Vagina (tissue), 2 donors: Measurements from ENCODE around the gene CEP170B.

Source experiments
- POLR2A ChIP-seq, 2 donors: fragments of 450-650 bp; IDR thresholded peaks; one replicate each; pipeline ENCODE4 v1.6.1; 2017; ENCODE audit warnings: antibody characterized with exemption in 2 of 2, mild to moderate bottlenecking in 2 of 2, moderate library complexity in 2 of 2
- POLR2AphosphoS5 ChIP-seq, 2 donors: sonication (generic); formaldehyde crosslinking; IDR thresholded peaks; one replicate each; pipeline ENCODE4 v1.9.0; 2017; ENCODE audit warnings: antibody characterized with exemption in 2 of 2, mild to moderate bottlenecking in 2 of 2, low read depth in 1 of 2; ENCODE audit not compliant: insufficient read depth in 1 of 2
- TF ChIP-seq, protein P1 (sequence below), 3 experiments: fragments of 450-650 bp in 2 of 3; fragments of 200-600 bp in 1 of 3; sonication (generic) in 1 of 3; IDR thresholded peaks; one replicate each; pipeline ENCODE4 v1.5.1; 2017 to 2019; ENCODE audit warnings: antibody characterized with exemption in 3 of 3, mild to moderate bottlenecking in 2 of 3, moderate library complexity in 2 of 3

DNA sequence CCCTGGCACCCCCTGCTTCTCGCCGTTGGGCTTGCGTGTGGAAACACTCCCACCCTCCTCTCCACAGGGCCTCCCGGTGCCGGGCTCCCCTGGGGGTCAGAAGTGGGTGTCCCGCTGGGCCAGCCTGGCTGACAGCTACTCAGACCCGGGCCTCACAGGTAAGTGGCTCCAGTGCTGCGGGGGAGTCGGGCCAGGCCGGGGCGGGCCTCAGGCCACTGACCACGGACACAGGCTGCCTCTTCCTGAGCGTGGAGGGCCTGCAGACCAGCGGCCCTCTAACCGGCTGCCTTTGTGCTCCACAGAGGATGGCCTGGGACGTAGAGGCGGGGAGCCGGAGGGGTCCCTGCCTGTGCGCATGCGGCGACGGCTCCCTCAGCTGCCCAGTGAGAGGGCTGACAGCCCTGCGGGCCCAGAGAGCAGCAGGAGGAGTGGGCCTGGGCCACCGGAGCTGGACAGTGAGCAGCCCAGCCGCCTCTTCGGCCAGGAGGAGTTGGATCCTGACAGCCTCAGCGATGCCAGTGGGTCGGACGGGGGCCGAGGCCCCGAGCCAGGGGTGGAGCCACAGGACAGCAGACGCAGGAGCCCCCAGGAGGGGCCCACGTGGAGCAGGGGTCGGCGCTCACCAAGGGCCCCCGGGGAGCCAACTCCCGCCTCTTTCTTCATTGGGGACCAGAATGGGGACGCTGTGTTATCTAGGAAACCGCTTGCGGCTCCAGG, 21.1 kb downstream of the CEP170B start:
- TF ChIP-seq, protein P1, sequence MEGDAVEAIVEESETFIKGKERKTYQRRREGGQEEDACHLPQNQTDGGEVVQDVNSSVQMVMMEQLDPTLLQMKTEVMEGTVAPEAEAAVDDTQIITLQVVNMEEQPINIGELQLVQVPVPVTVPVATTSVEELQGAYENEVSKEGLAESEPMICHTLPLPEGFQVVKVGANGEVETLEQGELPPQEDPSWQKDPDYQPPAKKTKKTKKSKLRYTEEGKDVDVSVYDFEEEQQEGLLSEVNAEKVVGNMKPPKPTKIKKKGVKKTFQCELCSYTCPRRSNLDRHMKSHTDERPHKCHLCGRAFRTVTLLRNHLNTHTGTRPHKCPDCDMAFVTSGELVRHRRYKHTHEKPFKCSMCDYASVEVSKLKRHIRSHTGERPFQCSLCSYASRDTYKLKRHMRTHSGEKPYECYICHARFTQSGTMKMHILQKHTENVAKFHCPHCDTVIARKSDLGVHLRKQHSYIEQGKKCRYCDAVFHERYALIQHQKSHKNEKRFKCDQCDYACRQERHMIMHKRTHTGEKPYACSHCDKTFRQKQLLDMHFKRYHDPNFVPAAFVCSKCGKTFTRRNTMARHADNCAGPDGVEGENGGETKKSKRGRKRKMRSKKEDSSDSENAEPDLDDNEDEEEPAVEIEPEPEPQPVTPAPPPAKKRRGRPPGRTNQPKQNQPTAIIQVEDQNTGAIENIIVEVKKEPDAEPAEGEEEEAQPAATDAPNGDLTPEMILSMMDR (IDR thresholded peaks at IDR 0.05): no peak
- TF ChIP-seq POLR2AphosphoS5 (IDR thresholded peaks at IDR 0.05; ENCODE audit: insufficient read depth in 1 of 2, low read depth in 1 of 2) (no peak), POLR2A (IDR thresholded peaks at IDR 0.05) (no peak)
